Measurements from ENCODE around the gene CIB4.
A peak's percentile ranks its signal among the peaks of the same experiment; 100 is the strongest.

CIB4 gene

DNA sequence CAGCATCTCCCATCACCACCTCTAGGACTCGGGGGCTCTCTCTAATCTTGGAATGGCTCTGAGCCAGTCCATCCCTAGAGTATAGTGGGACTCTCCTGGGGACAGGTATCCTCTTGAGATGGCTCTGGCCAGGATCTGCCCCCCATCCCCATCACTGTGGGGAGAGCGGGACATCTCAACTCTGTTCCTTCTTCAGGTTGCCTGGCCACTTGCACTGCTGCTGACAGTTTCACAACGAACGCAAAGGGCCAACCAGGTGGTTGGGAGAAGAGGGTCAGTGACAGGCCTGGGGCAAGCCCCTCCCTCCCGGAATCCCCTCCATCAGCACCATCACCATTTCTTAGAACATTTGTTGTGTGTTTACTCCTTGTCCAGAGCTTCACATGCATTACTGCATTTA, 62.6 kb downstream of the CIB4 start:
- H3K27me3 Mint-ChIP-seq, result peaks cover 68% of the 10 kb centered on the region

DNA sequence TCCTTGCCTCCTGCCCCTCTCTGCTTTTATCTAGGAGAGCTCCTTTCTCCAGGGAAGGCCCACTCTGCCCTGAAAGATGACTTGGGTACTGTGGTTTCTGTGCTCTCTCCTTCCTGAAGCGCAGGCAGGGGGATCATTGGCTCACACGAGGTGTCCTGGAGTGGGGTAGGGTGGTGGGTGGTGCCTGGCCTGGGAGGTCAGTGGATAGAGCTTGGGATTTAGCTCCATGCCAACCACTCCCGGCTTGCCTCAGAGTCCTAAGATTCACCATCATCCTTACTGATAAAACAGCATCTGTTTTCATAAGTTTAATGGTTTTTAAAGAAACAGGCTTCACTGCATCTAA, 63.1 kb downstream of the CIB4 start:
- H3K4me1 Mint-ChIP-seq, result no peaks in the 10 kb centered on the region
- ATAC-seq (replicated peaks; ENCODE audit: extremely low read depth, poor library complexity, severe bottlenecking) (no peak), DNase-seq (ENCODE audit: low spot score in 2 of 2) (no peak)
- H3K27ac Mint-ChIP-seq (ENCODE audit: low read depth), result no peak overlapping the region
- peaks cover 73% of the 10 kb centered on the region for H3K27me3 Mint-ChIP-seq
- H3K9me3 Mint-ChIP-seq, result no peaks in the 10 kb centered on the region
- no peak overlapping the region for H3K4me3 Mint-ChIP-seq
- no peaks in the 10 kb centered on the region for H3K36me3 Mint-ChIP-seq (ENCODE audit: insufficient read depth)

More for the DNA sequence above, 62.6 kb downstream of the CIB4 start:
- DNase-seq (ENCODE audit: low spot score in 2 of 2), result no peak
- H3K36me3 Mint-ChIP-seq (ENCODE audit: insufficient read depth), result no peaks in the 10 kb centered on the region
- no peaks in the 10 kb centered on the region for H3K4me1 Mint-ChIP-seq
- H3K4me3 Mint-ChIP-seq, result no peak overlapping the region
- ATAC-seq (replicated peaks; ENCODE audit: extremely low read depth, poor library complexity, severe bottlenecking), result no peak
- no peak overlapping the region for H3K27ac Mint-ChIP-seq (ENCODE audit: low read depth)
- no peaks in the 10 kb centered on the region for H3K9me3 Mint-ChIP-seq

DNA sequence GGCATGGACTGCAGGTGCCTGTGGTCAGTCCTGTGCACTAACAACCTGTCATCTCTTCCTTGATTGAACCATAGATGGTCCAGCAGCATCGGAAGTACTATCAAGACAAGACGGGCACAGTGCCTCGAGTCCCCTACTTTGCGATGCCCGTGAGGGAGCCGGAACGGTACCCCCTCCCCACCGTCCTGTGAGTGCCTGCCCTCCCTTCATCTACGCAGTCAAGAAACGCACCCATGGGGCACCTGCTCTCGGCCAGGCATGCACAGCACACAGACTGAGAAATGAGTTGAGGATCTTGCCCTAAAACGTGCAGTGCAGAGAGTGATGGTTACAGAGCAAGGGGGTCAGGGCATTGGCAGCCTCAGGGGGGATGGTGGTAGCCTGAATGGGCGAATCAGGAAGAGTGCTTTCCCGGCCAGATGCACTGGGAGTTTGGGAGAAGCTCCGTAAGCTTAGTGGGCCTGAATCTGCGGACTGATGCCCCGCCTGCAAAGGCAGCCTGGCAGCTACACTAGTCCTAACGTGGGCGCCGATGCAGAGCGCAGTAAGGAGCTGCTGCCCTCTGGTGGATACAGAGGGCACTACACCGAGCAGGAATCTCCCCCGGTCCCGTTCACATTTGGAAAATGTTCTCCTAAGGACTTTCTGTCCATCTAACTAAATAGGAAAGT, 63.6 kb downstream of the CIB4 start:
- Mint-ChIP-seq H3K27ac (ENCODE audit: low read depth) (no peak overlapping the region), H3K4me3 (no peak overlapping the region), H3K36me3 (ENCODE audit: insufficient read depth) (no peaks in the 10 kb centered on the region), H3K4me1 (no peaks in the 10 kb centered on the region), H3K9me3 (no peaks in the 10 kb centered on the region), H3K27me3 (peaks cover 78% of the 10 kb centered on the region)
- DNase-seq (ENCODE audit: low spot score in 2 of 2) (peak; percentile 20 to 40), ATAC-seq (replicated peaks; ENCODE audit: extremely low read depth, poor library complexity, severe bottlenecking) (peak; percentile 72)

DNA sequence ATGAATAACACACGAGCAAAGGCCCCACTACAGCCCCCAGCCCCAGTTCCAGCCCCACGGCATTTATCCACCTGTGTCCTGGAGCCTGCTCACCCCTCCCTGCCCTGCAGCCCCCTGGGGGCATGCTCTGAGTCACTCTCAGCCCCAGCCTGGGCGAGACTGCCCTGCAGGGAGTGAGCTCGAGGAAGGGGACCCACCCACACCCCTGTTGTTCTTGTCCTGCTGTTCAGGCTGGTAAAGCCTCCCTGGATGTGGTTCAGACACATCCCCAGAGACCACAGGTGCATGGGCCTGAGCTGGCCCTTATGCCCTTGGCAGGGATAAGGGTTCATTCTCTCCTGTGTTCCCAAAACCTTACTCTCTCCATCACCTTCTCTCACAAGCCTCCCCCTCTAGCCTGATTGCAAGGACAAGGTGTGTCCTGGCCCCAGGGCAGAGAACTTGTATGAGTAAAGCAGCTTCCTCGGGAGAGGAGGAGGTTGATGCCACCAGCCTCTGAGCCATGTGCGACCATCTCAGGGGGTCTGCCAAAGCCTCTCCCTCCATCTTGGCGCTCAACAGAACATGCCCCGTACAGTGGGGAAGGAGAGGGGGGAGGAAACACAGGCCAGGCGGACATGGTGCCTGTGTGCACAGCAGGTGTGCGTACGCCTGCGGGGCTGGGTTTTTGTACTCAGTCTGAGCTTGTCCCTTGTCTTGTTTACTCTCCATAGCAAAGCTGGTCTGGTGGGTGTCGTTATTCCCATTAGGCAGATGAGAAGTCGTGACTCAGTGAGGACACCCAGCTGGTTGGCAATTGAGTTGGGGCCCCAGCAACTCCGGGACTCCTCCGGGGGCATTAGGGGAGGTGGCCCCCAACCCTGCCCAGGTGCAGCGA, 64.4 kb downstream of the CIB4 start:
- Mint-ChIP-seq H3K4me3 (no peak overlapping the region), H3K36me3 (ENCODE audit: insufficient read depth) (no peaks in the 10 kb centered on the region), H3K4me1 (no peaks in the 10 kb centered on the region), H3K27ac (ENCODE audit: low read depth) (no peak overlapping the region), H3K9me3 (no peaks in the 10 kb centered on the region), H3K27me3 (peaks cover 79% of the 10 kb centered on the region)
- DNase-seq (ENCODE audit: low spot score in 2 of 2), result no peak
- ATAC-seq (replicated peaks; ENCODE audit: extremely low read depth, poor library complexity, severe bottlenecking), result no peak

GRCh38 chr2:26575836-26576564, 65.2 kb downstream of the CIB4 start:
- no peak for ATAC-seq (replicated peaks; ENCODE audit: extremely low read depth, poor library complexity, severe bottlenecking)

GRCh38 chr2:26574900-26575560, 66.1 kb downstream of the CIB4 start:
- ATAC-seq (replicated peaks; ENCODE audit: extremely low read depth, poor library complexity, severe bottlenecking) (no peak), DNase-seq (ENCODE audit: low spot score in 2 of 2) (no peak)
- no peaks in the 10 kb centered on the region for H3K4me1 Mint-ChIP-seq
- no peak overlapping the region for H3K4me3 Mint-ChIP-seq
- no peak overlapping the region for H3K27ac Mint-ChIP-seq (ENCODE audit: low read depth)
- H3K27me3 Mint-ChIP-seq, result peaks cover 83% of the 10 kb centered on the region
- H3K36me3 Mint-ChIP-seq (ENCODE audit: insufficient read depth), result no peaks in the 10 kb centered on the region
- no peaks in the 10 kb centered on the region for H3K9me3 Mint-ChIP-seq

More at GRCh38 chr2:26575836-26576564, 65.2 kb downstream of the CIB4 start:
- Mint-ChIP-seq H3K4me1 (no peaks in the 10 kb centered on the region), H3K4me3 (no peak overlapping the region), H3K36me3 (ENCODE audit: insufficient read depth) (no peaks in the 10 kb centered on the region), H3K9me3 (no peaks in the 10 kb centered on the region), H3K27me3 (peaks cover 79% of the 10 kb centered on the region), H3K27ac (ENCODE audit: low read depth) (no peak overlapping the region)
- no peak for DNase-seq (ENCODE audit: low spot score in 2 of 2)

DNA sequence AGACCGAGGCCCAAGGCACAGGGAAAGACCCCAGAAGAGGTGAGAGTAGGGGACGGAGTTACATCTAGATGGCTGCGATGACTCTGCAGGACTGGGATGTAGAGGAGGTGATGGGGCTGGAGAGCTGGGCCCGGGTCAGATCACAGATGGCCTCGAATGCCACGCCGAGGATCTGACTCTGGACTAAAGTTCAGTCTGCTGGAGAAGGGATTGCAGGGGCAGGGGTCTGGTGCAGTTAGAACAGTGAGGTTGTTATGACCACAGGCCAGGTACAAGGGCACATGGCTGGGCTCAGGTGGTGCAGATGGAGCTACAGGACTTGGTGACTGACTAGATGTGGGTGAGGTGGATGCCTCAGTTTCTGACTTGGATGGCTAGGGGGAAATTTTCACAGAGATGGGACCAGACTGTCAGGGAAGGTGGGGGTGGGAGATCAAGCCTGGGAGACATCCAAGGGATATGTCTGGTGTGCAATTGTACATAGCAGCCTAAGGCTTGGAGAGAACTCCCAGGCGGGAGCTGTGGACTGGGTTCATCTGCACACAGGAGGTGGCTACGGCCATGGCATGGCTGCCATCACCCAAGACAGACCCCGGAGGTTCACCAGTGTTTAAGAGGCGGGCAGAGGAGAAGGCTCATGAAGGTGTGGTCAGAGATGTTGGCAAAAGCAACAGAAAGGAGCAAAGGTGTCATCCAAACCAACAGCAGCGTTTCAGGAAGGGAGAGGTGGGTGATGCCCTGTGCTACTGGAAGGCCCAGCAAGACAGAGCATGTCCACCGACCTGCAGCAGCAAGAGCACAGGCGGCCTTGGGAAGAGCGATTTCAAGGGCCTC, 66.9 kb downstream of the CIB4 start:
- peaks cover 83% of the 10 kb centered on the region for H3K27me3 Mint-ChIP-seq
- no peaks in the 10 kb centered on the region for H3K36me3 Mint-ChIP-seq (ENCODE audit: insufficient read depth)
- H3K9me3 Mint-ChIP-seq, result no peaks in the 10 kb centered on the region
- H3K4me3 Mint-ChIP-seq, result no peak overlapping the region
- ATAC-seq (replicated peaks; ENCODE audit: extremely low read depth, poor library complexity, severe bottlenecking) (no peak), DNase-seq (ENCODE audit: low spot score in 2 of 2) (no peak)
- H3K4me1 Mint-ChIP-seq, result no peaks in the 10 kb centered on the region
- no peak overlapping the region for H3K27ac Mint-ChIP-seq (ENCODE audit: low read depth)

DNA sequence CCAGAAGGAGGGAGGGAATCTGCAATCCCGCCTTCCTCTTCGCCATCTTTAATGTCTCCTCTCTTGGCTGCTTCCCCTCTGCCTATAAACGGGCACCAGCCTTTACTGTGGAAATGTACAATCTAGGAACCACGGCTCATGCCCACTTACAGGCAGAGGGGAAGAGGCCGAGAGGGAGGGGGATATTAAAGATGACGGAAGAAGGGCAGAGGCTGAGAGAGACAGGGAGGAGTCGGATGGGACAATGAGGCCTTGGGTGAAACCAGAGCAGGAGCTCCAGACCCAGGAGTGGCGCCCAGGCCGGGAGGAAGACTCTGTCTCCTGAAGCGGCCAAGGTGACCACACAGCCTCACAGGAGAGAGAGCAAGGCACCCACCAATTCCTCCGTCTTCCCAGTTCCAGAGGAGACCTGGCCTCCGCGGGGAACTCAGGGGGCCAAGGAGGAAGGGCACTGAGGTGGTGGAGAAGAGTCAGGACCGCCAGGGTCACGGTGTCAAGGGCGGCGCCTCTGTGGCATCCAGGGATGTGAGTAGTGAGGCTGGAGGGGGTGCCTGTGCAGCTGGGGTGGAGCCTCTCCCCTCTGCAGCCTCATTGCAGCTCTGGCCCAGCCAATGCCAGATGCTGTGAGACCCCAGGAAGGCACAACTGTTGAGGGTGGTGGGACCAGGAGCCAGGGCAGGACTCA, 67.8 kb downstream of the CIB4 start:
- H3K27me3 Mint-ChIP-seq, result peaks cover 85% of the 10 kb centered on the region
- H3K4me3 Mint-ChIP-seq, result no peak overlapping the region
- DNase-seq (ENCODE audit: low spot score in 2 of 2), result no peak
- H3K36me3 Mint-ChIP-seq (ENCODE audit: insufficient read depth), result peaks cover 4% of the 10 kb centered on the region
- no peak for ATAC-seq (replicated peaks; ENCODE audit: extremely low read depth, poor library complexity, severe bottlenecking)
- H3K4me1 Mint-ChIP-seq, result no peaks in the 10 kb centered on the region
- H3K27ac Mint-ChIP-seq (ENCODE audit: low read depth), result no peak overlapping the region
- no peaks in the 10 kb centered on the region for H3K9me3 Mint-ChIP-seq

GRCh38 chr2:26572591-26572990, 68.6 kb downstream of the CIB4 start:
- peaks cover 85% of the 10 kb centered on the region for H3K27me3 Mint-ChIP-seq
- DNase-seq (ENCODE audit: low spot score in 2 of 2) (no peak), ATAC-seq (replicated peaks; ENCODE audit: extremely low read depth, poor library complexity, severe bottlenecking) (no peak)
- H3K36me3 Mint-ChIP-seq (ENCODE audit: insufficient read depth), result peaks cover 4% of the 10 kb centered on the region
- no peak overlapping the region for H3K27ac Mint-ChIP-seq (ENCODE audit: low read depth)
- no peaks in the 10 kb centered on the region for H3K4me1 Mint-ChIP-seq
- no peak overlapping the region for H3K4me3 Mint-ChIP-seq
- H3K9me3 Mint-ChIP-seq, result no peaks in the 10 kb centered on the region

DNA sequence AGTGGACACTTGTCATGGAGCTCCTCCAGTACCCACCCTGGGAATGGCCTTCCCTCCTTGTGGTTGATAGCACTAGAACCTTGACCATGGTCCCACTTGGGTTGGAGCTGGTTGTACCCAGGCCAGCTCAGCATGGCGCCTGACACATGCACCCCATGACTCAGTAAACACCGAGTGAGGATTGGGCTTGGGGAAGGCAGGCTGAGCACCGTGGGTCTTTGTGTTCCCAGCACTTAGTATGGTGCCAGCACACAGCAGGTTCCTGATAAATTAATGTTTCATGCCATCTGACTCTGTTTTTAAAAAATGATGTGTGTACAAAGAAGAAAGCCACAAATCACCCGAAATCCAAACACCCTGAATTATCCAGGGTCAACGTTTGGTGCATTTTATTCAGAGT, 69.8 kb downstream of the CIB4 start:
- Mint-ChIP-seq H3K4me3 (no peak overlapping the region), H3K36me3 (ENCODE audit: insufficient read depth) (peaks cover 4% of the 10 kb centered on the region), H3K4me1 (no peaks in the 10 kb centered on the region), H3K27ac (ENCODE audit: low read depth) (no peak overlapping the region), H3K27me3 (peaks cover 72% of the 10 kb centered on the region), H3K9me3 (no peaks in the 10 kb centered on the region)
- ATAC-seq (replicated peaks; ENCODE audit: extremely low read depth, poor library complexity, severe bottlenecking) (no peak), DNase-seq (ENCODE audit: low spot score in 2 of 2) (no peak)

DNA sequence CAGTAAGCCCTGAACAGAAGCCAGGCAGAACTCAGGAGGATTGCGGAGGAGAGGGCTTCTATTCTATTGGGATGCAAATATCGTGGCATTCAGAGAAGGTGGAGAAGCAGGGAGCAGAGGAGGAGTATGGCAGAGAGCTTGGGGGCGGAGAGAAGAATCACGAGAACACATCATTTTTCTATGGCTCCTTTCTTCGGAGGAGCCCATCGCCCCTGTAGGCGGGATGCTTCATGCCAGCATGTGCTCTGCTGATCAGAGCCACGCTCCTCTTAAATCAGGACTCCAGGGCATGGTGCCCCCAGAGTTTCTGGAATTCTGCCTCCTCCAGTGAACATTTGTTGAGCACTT, 71.1 kb downstream of the CIB4 start:
- DNase-seq (ENCODE audit: low spot score in 2 of 2) (no peak), ATAC-seq (replicated peaks; ENCODE audit: extremely low read depth, poor library complexity, severe bottlenecking) (no peak)
- Mint-ChIP-seq H3K4me3 (no peak overlapping the region), H3K27me3 (peaks cover 78% of the 10 kb centered on the region), H3K4me1 (no peaks in the 10 kb centered on the region), H3K36me3 (ENCODE audit: insufficient read depth) (peaks cover 4% of the 10 kb centered on the region), H3K27ac (ENCODE audit: low read depth) (no peak overlapping the region), H3K9me3 (no peaks in the 10 kb centered on the region)
